ENCODE results near the gene HIVEP3.

HIVEP3 gene

DNA sequence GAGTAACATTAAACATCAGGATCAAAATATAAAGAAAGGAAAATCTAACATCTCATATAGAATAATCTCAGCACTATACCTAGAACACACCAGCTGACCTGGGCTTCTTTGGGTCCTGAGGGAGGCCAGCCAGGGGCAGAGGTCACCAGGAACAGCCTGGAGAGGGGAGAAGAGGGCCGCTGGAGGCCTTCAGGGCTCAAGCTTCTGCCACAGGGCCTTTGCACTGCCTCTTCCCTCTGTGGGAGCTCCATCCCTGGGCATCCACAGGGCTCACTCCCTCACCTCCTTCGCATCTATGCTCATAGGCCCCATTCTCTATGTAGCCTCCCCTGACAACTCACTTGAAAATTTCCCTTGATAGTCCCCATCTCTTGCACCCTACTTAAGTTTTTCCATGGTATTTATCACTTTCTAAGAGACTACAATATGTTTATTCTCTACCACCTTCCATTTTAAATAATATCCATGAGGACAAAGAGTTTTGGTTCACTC, 73.9 kb downstream of the HIVEP3 start:
- no peak overlapping the region for H3K4me3 ChIP-seq (ENCODE audit: low read depth, low read length)
- H3K9ac ChIP-seq = no peak overlapping the region
- H3K4me2 ChIP-seq (ENCODE audit: low read length) = no peak overlapping the region
- H3K36me3 ChIP-seq (ENCODE audit: control insufficient read depth, insufficient read depth, low read length) = no peaks in the 10 kb centered on the region
- H3K79me2 ChIP-seq = no peaks in the 10 kb centered on the region
- H3K4me1 ChIP-seq = peaks cover 3% of the 10 kb centered on the region
- no peak overlapping the region for H3K27ac ChIP-seq
- H3K27me3 ChIP-seq (ENCODE audit: control insufficient read depth, insufficient read depth, low read length) = no peaks in the 10 kb centered on the region
- TF ChIP-seq, protein P1, sequence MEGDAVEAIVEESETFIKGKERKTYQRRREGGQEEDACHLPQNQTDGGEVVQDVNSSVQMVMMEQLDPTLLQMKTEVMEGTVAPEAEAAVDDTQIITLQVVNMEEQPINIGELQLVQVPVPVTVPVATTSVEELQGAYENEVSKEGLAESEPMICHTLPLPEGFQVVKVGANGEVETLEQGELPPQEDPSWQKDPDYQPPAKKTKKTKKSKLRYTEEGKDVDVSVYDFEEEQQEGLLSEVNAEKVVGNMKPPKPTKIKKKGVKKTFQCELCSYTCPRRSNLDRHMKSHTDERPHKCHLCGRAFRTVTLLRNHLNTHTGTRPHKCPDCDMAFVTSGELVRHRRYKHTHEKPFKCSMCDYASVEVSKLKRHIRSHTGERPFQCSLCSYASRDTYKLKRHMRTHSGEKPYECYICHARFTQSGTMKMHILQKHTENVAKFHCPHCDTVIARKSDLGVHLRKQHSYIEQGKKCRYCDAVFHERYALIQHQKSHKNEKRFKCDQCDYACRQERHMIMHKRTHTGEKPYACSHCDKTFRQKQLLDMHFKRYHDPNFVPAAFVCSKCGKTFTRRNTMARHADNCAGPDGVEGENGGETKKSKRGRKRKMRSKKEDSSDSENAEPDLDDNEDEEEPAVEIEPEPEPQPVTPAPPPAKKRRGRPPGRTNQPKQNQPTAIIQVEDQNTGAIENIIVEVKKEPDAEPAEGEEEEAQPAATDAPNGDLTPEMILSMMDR (IDR thresholded peaks at IDR 0.05) = no peak
- H2AFZ ChIP-seq = no peak overlapping the region
- H3K9me3 ChIP-seq (ENCODE audit: control insufficient read depth, low read length) = no peaks in the 10 kb centered on the region

- Histone ChIP-seq H3K79me2 (no peaks in the 10 kb centered on the region), H3K9ac (no peak overlapping the region), H3K4me3 (ENCODE audit: low read depth, low read length) (no peak overlapping the region), H3K4me1 (peaks cover 3% of the 10 kb centered on the region), H2AFZ (no peak overlapping the region), H3K27me3 (ENCODE audit: control insufficient read depth, insufficient read depth, low read length) (no peaks in the 10 kb centered on the region), H3K36me3 (ENCODE audit: control insufficient read depth, insufficient read depth, low read length) (no peaks in the 10 kb centered on the region), H3K4me2 (ENCODE audit: low read length) (no peak overlapping the region), H3K9me3 (ENCODE audit: control insufficient read depth, low read length) (no peaks in the 10 kb centered on the region), H3K27ac (no peak overlapping the region)
- TF ChIP-seq, protein P1 (IDR thresholded peaks at IDR 0.05) = no peak
These were observed 74.5 kb downstream of the HIVEP3 start for GRCh38 chr1:41844255-41844654.

- no peaks in the 10 kb centered on the region for H3K27me3 ChIP-seq (ENCODE audit: control insufficient read depth, insufficient read depth, low read length)
- no peak overlapping the region for H2AFZ ChIP-seq
- peaks cover 3% of the 10 kb centered on the region for H3K4me1 ChIP-seq
- H3K27ac ChIP-seq = no peak overlapping the region
- no peak overlapping the region for H3K9ac ChIP-seq
- H3K79me2 ChIP-seq = peaks cover 2% of the 10 kb centered on the region
- TF ChIP-seq, protein P1 (IDR thresholded peaks at IDR 0.05) = no peak
- no peak overlapping the region for H3K4me2 ChIP-seq (ENCODE audit: low read length)
- no peaks in the 10 kb centered on the region for H3K36me3 ChIP-seq (ENCODE audit: control insufficient read depth, insufficient read depth, low read length)
- no peak overlapping the region for H3K4me3 ChIP-seq (ENCODE audit: low read depth, low read length)
- no peaks in the 10 kb centered on the region for H3K9me3 ChIP-seq (ENCODE audit: control insufficient read depth, low read length)
These were observed 75.5 kb downstream of the HIVEP3 start for GRCh38 chr1:41842993-41843755.

- no peak overlapping the region for H2AFZ ChIP-seq
- H3K79me2 ChIP-seq = peaks cover 2% of the 10 kb centered on the region
- no peaks in the 10 kb centered on the region for H3K27me3 ChIP-seq (ENCODE audit: control insufficient read depth, insufficient read depth, low read length)
- TF ChIP-seq, protein P1 (IDR thresholded peaks at IDR 0.05) = no peak
- peaks cover 3% of the 10 kb centered on the region for H3K4me1 ChIP-seq
- H3K36me3 ChIP-seq (ENCODE audit: control insufficient read depth, insufficient read depth, low read length) = no peaks in the 10 kb centered on the region
- H3K9me3 ChIP-seq (ENCODE audit: control insufficient read depth, low read length) = no peaks in the 10 kb centered on the region
- no peak overlapping the region for H3K4me3 ChIP-seq (ENCODE audit: low read depth, low read length)
- H3K27ac ChIP-seq = no peak overlapping the region
- no peak overlapping the region for H3K9ac ChIP-seq
- no peak overlapping the region for H3K4me2 ChIP-seq (ENCODE audit: low read length)
These were observed 76.4 kb downstream of the HIVEP3 start for GRCh38 chr1:41842326-41842725.

Measured in parathyroid adenoma (tissue), 2 donors.